GM21528 (cell line): ENCODE data around the gene ELP1.
"Not testable (repeated sequence)": the region's sequence is repeated elsewhere in the genome, so short reads cannot be mapped to it uniquely, and the experiment has no call there.

Experiments
- ATAC-seq: cut with Tn5 transposase; IDR thresholded peaks from one replicate; pipeline ENCODE4 v1.9.1; 2021; ENCODE audit warnings: mild to moderate bottlenecking, moderate library complexity; ENCODE audit not compliant: unreplicated experiment, low FRiP score

The ELP1 gene

DNA sequence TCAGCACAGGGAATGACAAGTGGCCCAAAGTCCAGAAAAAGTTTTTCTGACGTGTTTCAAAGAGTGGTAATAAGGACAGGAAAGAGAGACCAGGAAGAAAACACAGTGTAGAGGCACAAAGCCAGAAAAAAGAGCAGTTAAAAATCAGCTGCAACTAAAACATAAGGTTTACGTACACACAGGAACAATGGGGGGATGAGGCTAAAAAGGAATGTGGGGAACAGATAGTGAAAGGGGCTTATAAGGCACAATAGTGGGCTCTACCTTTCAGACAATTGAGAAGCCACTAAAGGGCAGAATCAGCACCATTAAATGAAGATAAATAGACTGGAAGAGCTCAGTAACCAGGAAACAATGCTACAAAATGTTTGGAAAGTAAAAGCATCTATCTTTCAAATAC lies 5.5 kb downstream of the ELP1 start:
- no peak for ATAC-seq

DNA sequence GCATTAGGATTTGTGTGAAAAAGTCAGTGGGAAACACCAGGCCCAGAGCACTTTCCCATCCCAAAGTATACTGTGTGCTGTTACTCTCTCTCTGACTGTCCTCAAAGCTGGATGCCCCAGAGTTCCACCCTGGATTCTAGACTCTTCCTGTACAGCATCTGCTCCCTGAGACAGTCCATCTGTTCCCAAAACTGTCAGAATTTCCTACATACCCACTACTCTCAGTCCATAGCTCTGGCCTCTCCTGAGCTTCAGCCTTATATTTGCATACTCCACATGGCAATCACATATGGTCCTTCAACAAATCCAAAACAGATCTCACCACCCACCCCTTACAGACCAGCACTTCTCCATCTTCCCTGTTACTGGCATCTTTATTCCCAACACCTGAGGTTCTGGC lies 9.5 kb downstream of the ELP1 start:
- no peak for ATAC-seq

DNA sequence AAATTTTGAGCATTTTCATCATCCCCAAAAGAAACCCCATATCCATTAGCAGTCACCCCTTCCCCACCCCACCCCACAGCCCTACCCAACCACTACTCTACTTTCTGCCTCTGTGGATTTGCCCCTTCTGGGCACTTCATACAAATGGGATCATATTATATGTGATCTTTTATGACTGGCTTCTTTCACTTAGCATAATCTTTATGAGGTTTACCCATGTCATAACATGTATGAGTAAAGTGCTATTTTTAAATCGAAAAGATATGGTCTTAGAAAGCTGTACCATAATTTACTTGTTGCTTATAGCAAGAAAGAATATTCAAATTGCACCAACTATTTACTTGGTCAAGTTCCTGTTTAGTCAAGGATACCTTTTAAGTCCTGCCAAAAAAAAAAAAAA lies 12.7 kb downstream of the ELP1 start:
- no peak for ATAC-seq

DNA sequence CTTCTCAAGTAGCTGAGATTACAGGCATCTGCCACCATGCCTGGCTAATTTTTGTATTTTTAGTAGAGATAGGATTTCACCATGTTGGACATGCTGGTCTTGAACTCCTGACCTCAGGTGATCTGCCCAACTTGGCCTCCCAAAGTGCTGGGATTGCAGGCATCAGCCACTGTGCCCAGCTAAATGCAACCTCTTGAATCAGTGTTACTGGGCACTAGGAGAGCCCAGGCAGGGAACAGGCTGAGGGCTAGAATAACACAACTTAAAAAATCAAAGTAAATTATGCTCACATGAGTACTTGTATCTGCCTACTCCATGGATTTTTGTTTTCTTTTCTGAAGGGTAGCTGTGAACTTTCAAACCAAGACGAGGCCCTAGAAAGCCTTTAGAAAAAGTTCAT lies 13.5 kb downstream of the ELP1 start:
- not testable (repeated sequence) for ATAC-seq

DNA sequence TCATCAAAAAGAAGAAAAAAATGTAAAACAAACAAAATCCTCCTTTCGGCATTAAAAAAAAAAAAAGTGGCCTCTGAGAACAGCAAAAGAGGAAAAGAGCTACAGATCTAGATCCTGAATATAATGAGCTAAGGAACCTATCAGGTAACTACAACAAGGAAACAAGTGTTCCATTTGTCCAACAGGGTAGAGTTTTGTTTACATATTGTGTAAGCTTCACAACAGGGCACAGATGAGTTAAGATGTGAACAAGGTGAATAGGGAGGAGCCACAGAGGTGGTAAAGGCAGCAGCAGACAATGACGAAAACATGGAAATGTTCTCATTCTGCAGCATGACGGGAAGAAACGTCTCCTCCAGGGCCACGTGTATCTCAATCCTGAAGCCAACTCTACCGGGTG lies 14.4 kb downstream of the ELP1 start:
- ATAC-seq: no peak

DNA sequence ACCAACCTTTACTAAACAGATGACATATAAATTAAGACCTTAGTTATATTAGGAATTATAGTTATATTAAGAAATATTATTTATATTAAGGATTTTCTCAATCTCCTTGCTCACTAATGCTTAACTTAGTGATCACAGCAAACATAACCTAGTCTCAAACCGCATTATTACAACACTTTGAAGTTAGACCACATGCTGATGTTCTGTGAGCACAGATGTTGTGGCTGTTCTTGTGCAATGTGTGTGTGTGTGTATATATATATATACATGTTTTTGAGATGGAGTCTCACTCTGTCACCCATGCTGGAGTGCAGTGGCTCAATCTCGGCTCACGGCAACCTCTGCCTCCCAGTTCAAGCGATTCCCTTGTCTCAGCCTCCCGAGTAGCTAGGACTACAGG lies 20.5 kb downstream of the ELP1 start:
- ATAC-seq: no peak

DNA sequence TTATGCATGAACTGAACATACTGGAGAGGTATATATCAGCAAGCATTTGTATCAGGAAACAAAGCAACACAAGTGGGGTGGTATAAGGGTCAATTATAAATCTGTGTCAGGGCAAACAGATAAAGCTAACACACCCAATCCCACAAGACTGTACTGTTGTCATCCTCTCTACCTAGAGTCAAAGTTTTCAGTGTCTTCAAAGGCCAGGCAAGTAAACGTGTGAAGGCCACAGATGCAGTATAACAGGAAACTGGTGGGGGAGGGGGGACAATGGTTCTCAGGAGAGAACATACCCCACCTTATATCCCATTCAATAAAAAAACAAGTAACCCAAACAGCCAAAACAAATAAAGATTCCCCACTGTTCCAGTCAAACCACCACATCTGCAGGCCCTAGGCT lies 22.1 kb downstream of the ELP1 start:
- ATAC-seq: no peak

DNA sequence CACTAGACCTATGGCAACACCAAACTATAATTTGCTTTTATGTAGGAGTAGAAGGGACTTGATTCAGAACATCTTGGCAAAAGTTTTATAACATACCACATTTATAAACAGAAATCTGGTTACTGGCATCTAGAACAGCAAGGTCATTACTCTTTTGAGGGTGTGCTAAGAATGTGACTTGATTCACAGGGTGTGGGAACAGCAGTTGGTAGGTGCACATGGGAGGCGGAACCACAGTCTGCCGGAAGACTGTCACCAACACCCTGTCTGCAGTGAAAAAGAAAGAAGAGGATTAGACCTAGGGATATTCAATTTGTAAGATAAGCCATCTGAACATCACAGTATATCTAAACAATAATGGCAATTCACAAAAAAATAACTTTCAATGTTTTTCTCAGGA lies 23.0 kb downstream of the ELP1 start:
- ATAC-seq: no peak

DNA sequence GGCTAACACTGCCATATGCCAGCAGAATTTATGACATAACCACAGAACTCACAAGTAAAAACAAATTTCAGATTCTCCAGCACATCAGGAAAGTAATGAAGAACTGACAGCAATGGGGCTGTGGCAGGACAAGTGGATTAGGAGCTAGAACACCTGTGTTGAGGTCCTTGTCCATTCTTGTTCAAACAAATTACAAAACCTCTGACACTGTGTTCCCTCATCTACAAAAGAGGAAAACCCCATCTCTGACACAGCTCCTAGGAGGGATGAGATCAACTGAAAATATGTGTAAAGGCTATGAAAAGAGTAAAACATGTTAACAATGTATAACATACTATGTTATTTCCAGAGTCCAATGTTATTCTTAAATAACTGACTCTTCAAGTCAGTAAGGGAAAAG lies 23.5 kb downstream of the ELP1 start:
- ATAC-seq: no peak

DNA sequence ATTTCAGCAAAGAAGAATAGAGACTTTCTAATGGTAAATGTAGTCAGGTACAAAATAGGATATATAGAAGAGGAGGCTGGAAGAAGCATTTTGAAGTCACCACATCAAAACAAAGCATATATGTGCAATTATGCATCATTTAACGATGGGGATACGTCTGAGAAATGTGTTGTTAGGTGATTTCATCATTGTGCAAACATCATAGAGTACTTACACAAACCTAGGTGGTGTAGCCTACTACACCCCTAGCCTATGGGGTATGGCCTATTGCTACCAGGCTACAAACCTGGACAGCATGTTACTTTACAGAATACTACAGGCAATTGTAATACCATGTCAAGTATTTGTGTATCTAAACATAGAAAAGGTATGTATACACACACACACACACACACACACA lies 28.4 kb downstream of the ELP1 start:
- no peak for ATAC-seq

DNA sequence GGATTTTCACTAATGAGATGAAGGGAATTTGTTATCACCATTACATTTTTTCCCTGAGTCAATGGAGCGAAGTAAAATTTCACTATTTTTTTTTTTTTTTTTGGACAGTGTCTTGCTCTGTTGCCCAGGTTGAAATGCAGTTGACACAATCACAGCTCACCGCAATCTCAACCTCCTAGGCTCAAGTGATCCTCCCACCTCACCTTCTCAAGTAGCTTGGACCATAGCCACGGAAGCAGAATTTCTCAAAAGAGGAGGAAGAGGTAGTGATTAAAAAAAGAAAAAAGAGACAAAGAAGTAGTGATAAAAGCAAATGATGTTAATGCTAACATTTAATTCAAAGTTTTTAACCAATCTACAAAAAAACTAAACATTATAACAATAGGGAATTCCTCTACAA lies 29.8 kb downstream of the ELP1 start:
- no peak for ATAC-seq

DNA sequence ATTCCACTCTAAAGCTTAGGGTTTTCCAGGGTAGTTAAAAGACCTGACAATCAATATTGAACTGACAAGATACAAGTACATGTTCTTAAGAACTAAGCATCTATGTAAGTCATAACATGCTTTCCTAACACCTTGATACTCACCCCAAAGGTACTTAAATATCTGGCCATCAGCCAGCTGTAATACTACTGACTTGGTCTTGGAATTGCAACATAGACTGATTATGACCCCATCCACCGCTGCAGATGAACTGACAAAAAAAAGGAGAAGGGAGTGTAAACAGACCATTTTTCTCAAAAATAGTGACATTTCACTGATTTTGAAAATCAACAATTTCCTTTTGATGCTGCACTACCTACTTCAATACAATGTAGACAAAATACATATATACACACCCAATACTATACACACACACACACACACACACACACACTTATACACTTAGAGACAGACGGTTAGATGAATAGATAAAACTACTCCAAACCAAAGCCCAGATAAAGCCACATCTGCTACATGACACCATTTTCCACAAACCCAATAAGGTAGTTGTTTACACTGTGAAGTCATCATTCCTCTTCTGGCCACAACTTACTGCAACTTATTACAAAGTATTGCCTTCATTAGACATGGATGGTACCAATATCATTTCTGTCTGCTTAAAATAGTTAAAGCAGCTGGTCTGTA lies 30.4 kb downstream of the ELP1 start:
- ATAC-seq: no peak

DNA sequence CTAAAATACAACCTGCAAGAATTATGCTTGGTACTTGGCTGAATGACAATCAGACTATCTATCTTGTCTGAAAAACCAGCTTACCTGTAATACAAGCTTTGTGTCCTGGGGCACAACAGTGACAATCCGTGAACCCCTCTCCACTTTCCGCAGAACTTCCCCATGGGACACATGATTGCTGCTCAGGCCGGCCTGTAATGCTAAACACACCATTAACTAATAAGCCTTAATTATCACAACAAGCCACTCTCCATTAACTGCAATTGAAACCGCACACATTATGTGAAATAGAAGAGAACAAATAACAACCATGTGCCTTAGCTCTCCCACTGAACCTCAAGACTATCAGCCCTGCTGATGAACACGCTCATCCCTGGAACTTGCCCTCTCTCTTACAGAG lies 33.7 kb downstream of the ELP1 start:
- ATAC-seq: no peak

DNA sequence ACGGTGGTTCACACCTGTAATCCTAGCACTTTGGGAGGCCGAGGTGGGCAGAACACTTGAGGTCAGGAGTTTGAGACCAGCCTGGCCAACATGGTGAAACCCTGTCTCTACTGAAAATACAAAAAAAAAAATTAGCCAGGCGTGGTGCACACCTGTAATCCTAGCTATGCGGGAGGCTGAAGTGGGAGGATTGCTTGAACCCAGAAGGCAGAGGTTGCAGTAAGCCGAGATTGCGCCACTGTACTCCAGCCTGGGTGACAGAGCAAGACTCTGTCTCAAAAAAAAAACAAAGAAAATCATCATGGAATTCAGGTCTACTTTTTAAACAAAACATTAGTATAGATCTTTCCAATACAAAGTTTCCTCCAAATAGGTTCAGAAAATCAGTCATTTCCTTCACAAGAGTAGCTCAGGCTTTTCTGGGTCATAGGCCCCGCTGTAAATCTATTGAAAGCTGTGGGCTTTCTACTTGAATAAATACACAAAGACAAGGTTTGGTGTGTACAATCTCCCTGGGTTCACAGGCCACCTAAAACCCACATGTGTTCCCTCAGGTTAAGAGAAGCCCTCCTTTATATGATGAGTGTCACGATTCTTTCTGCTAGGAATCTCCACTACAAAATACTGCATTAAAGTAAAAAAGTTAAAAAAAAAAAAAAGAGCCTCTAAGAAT lies 34.8 kb downstream of the ELP1 start:
- ATAC-seq: not testable (repeated sequence)

DNA sequence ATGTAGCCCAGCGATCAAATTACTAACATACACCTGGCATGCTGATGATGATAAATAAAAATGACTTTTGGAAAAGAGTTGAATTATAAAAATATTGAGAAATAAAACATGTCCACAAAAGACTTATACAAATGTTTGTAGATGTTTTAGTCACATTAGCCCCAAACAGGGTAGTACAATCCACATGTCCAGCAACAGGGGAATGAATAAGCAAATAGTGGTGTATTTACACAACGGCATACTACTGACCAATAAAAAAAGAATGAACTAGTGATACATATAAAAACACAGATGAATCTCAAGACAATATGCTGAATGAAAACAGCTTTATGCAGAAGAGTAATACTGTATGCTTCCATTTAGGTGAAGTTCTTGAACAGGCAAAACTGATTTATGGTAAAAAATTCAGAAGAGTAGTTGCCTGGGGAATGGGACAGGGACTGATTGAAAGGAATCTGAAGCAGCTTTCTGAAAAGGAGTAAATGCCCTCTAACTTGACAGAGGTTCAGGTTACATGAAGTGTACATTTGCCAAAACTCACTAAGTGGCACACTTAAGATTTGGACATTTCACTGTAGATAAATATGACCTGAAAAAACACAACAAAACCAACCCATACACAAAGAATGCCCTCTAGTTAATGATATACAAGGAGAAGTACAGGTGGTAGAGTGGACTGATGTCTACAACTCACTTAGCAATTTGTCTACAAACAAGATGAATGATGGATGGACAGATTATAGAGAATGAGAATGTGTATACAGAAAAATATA lies 36.4 kb downstream of the ELP1 start:
- ATAC-seq: no peak

DNA sequence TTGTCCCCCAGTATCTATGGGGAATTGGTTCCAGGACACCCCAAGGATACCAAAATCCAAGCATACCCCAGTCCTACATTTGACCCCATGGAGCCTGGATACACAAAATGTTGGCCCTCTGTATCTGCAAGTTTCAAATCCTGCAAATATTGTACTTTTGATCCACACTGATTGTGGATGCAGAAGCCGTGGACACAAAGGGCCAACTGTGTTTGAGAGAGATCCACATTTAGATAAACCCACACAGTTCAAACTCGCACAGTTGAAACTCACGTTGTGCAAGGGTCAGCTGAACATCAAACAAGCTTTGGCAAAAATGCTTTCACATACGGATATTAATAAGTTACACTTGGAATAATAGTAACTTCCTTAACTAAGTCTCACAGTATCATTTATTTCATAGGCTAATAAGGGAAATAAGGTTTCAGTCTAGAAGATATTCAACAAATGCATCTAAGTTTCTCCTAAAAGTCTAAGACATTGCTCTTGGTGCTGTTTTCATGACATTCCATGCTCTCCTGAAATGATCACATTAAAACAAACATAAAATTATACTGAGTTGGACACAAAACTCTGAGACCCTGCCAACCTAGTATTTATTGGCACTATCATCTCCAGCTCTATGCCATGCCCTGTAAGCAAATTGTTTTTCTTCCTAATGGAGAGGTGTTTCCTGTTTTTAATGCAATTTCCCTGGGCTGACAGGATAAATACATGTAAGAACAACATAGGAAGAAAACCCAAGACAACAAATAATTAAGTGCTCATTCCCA lies 39.5 kb downstream of the ELP1 start:
- no peak for ATAC-seq

DNA sequence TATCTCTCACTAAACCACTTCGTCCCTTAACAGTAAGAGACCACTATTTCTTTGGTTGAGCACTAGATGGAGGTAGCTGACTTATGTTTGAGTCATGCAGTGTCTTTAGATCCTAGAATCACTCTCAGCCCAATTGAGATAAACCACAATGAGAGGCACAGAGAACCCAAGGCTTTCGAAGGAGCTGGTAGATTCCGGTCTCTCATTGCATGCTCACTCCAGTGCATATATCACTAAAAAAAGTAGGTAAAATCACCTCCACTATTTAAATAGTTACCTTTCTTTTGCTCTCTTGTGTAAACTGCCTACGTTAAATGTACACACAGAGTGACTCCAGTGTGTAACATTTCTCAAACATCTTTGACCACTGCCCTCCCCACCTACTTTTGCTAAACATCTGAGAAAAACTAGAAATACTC lies 44.3 kb downstream of the ELP1 start:
- ATAC-seq: no peak

DNA sequence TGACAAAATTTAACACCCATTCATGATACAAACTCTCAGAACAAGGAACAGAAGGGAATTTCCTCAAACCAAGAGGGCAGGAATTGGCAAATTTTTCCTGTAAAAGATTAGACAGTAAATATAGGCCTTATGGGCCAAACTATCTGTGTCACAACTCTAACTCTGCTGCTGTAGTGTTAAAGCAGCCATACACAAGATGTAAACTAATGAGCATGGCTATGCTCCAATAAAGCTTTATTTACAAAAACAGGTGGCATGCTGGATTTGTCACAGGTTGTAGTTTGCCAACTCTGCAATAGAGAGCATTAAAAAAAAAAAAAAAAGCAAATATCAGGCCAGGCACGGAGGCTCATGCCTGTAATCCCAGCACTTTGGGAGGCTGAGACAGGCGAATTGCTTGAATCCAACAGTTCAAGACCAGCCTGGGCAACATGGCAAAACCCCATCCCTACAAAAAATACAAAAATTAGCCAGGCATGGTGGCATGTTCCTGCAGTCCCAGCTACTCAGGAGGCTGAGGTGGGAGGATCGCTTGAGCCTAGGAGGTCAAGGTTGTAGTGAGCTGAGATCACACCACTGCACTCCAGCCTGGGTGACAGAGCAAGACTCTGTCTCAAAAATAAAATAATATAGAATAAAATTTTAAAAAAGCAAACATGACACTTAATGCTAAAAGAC lies 47.2 kb downstream of the ELP1 start:
- not testable (repeated sequence) for ATAC-seq

DNA sequence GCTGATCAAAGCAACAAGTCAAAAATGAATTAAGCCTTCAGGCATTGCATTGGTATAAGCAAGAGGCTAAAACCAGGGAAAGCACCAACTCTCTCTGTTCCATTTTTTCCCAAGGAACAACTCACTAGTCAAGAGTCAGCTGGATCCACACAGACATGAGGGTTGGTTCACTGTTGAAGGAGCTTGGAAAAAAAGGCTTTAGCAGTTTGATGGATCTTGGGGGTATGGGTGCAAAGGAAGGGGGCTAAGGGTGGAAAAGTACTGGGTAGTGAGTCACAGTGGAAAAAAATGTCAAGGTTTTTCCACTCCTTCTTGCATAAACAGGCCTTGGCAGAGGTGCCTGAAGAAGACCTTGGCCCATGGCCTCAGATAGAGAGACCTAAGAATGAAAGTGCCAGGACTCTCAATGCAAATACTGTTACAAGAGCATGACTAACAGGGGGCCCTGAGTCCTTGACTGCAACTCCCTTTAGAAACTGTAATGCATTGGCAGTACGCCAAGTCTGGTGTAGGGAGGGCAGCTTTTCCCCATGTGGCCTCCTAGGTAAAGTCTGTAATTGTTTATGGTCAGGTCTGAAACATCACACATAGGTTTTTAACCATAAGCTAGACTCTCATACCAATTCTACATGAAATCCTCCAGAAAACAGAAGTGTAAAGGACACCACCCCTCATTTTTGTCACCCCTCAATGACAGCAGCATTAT lies 48.1 kb downstream of the ELP1 start:
- peak; percentile 98 for ATAC-seq

DNA sequence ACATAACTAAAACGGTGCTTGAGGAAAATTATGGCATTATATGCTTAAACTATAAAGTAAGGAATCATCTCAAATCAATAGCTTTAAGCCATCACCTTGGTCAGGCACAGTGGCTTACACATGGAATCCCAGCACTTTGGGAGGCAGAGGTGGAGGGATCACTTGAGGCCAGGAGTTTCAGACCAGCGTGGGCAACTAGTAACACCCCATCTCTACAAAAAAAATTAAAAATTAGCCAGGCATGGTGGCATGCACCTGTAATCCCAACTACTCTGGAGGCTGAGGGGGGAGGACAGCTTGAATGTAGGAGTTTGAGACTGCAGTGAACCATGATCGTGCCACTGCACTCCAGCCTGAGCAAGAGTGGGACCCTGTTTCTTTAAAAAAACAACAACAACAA lies 49.2 kb downstream of the ELP1 start:
- ATAC-seq: no peak
